NT2/D1 (cell line): ENCODE measurements around the gene ZNF445.

Experiments
- DNase-seq: peaks from one replicate; pipeline ENCODE4 v3.0.0-alpha.2; 2011; ENCODE audit warnings: low read depth, low spot score
- H3K27me3 ChIP-seq: 2 replicates; pipeline ENCODE4 v1.6.0; 2011; ENCODE audit warnings: mild to moderate bottlenecking; ENCODE audit not compliant: insufficient read length, insufficient read depth
- H3K36me3 ChIP-seq: 2 replicates; pipeline ENCODE4 v1.6.1; 2011; ENCODE audit warnings: mild to moderate bottlenecking, low read length, mixed read lengths; ENCODE audit not compliant: insufficient read depth, insufficient read length
- H3K4me1 ChIP-seq: 2 replicates; pipeline ENCODE4 v1.5.1; 2011; ENCODE audit not compliant: insufficient read depth, insufficient read length
- H3K4me3 ChIP-seq: 2 replicates; pipeline ENCODE4 v1.5.1; 2011; ENCODE audit warnings: low read depth; ENCODE audit not compliant: insufficient read length
- H3K9ac ChIP-seq: 2 replicates; pipeline ENCODE4 v1.6.0; 2011; ENCODE audit warnings: low read depth; ENCODE audit not compliant: insufficient read length
- H3K9me3 ChIP-seq: 2 replicates; pipeline ENCODE4 v1.5.1; 2011; ENCODE audit warnings: mild to moderate bottlenecking, low read length; ENCODE audit not compliant: insufficient read depth
- SUZ12 ChIP-seq: IDR thresholded peaks from 2 replicates; pipeline ENCODE4 v1.6.1; 2011; ENCODE audit not compliant: insufficient read length, insufficient read depth; ENCODE audit errors: extremely low read depth
- YY1 ChIP-seq: IDR thresholded peaks from 2 replicates; pipeline ENCODE4 v1.6.1; 2011; ENCODE audit not compliant: insufficient read length, insufficient read depth
- ZNF274 ChIP-seq: IDR thresholded peaks from 2 replicates; pipeline ENCODE4 v1.6.1; 2011; ENCODE audit warnings: mild to moderate bottlenecking, low read depth, low read length

The ZNF445 gene

GRCh38 chr3:44444437-44444836, 33.0 kb downstream of the ZNF445 start:
- H3K27me3 ChIP-seq = no peaks in the 10 kb centered on the region
- no peaks in the 10 kb centered on the region for H3K4me1 ChIP-seq
- no peak for TF ChIP-seq ZNF274
- TF ChIP-seq SUZ12 = no peak
- no peak for TF ChIP-seq YY1
- no peak for DNase-seq
- H3K9ac ChIP-seq = no peak overlapping the region
- H3K9me3 ChIP-seq = no peaks in the 10 kb centered on the region
- H3K4me3 ChIP-seq = no peak overlapping the region
- H3K36me3 ChIP-seq = peaks cover 74% of the 10 kb centered on the region

- Histone ChIP-seq H3K27me3 (no peaks in the 10 kb centered on the region), H3K9ac (no peak overlapping the region), H3K36me3 (peaks cover 58% of the 10 kb centered on the region), H3K9me3 (no peaks in the 10 kb centered on the region), H3K4me1 (no peaks in the 10 kb centered on the region), H3K4me3 (no peak overlapping the region)
- no peak for DNase-seq
- TF ChIP-seq YY1 (no peak), ZNF274 (no peak), SUZ12 (no peak)
These were observed 34.7 kb downstream of the ZNF445 start for GRCh38 chr3:44442596-44443309.

GRCh38 chr3:44439499-44440295, 37.8 kb downstream of the ZNF445 start:
- Histone ChIP-seq H3K4me3 (no peak overlapping the region), H3K9ac (no peak overlapping the region)

GRCh38 chr3:44437800-44438199, 39.7 kb downstream of the ZNF445 start:
- Histone ChIP-seq H3K27me3 (no peaks in the 10 kb centered on the region), H3K4me3 (no peak overlapping the region), H3K9me3 (no peaks in the 10 kb centered on the region), H3K36me3 (peaks cover 16% of the 10 kb centered on the region), H3K4me1 (no peaks in the 10 kb centered on the region), H3K9ac (no peak overlapping the region)
- TF ChIP-seq ZNF274 = no peak
- no peak for TF ChIP-seq YY1
- no peak for TF ChIP-seq SUZ12
- no peak for DNase-seq

More at GRCh38 chr3:44439499-44440295, 37.8 kb downstream of the ZNF445 start:
- no peaks in the 10 kb centered on the region for H3K9me3 ChIP-seq
- no peaks in the 10 kb centered on the region for H3K4me1 ChIP-seq
- peaks cover 28% of the 10 kb centered on the region for H3K36me3 ChIP-seq
- DNase-seq = no peak
- TF ChIP-seq ZNF274 = no peak
- no peak for TF ChIP-seq YY1
- no peak for TF ChIP-seq SUZ12
- no peaks in the 10 kb centered on the region for H3K27me3 ChIP-seq

- H3K4me3 ChIP-seq = no peak overlapping the region
- TF ChIP-seq YY1 (no peak), SUZ12 (no peak), ZNF274 (no peak)
- H3K27me3 ChIP-seq = no peaks in the 10 kb centered on the region
- H3K9me3 ChIP-seq = no peaks in the 10 kb centered on the region
- H3K36me3 ChIP-seq = peaks cover 1% of the 10 kb centered on the region
- DNase-seq = no peak
- no peaks in the 10 kb centered on the region for H3K4me1 ChIP-seq
- no peak overlapping the region for H3K9ac ChIP-seq
These were observed 41.3 kb downstream of the ZNF445 start for GRCh38 chr3:44436181-44436580.

- H3K36me3 ChIP-seq = no peaks in the 10 kb centered on the region
- H3K4me3 ChIP-seq = no peak overlapping the region
- no peak for DNase-seq
- no peaks in the 10 kb centered on the region for H3K9me3 ChIP-seq
- no peaks in the 10 kb centered on the region for H3K27me3 ChIP-seq
- no peaks in the 10 kb centered on the region for H3K4me1 ChIP-seq
- TF ChIP-seq YY1 = no peak
- TF ChIP-seq ZNF274 = no peak
- TF ChIP-seq SUZ12 = no peak
- H3K9ac ChIP-seq = no peak overlapping the region
These were observed 42.5 kb downstream of the ZNF445 start for GRCh38 chr3:44434834-44435510.

GRCh38 chr3:44430466-44430865, 47.0 kb downstream of the ZNF445 start:
- Histone ChIP-seq H3K9me3 (no peaks in the 10 kb centered on the region), H3K27me3 (no peaks in the 10 kb centered on the region), H3K36me3 (no peaks in the 10 kb centered on the region), H3K9ac (no peak overlapping the region), H3K4me3 (no peak overlapping the region), H3K4me1 (peaks cover 4% of the 10 kb centered on the region)
- no peak for TF ChIP-seq YY1
- TF ChIP-seq ZNF274 = no peak
- no peak for TF ChIP-seq SUZ12
- no peak for DNase-seq
